Esophagus muscularis mucosa (tissue), 4 donors: ENCODE data around the gene C22orf23.

Source experiments
- EP300 ChIP-seq: sonication (generic); formaldehyde crosslinking; IDR thresholded peaks from one replicate; pipeline ENCODE4 v1.6.1; 2017; ENCODE audit warnings: antibody characterized with exemption
- POLR2A ChIP-seq: fragments of 450-650 bp; IDR thresholded peaks from one replicate; pipeline ENCODE4 v1.6.1; 2017; ENCODE audit warnings: antibody characterized with exemption, moderate library complexity, mild to moderate bottlenecking, low read depth
- TF ChIP-seq, protein P1 (sequence below), 3 experiments: fragments of 200-600 bp in 2 of 3; fragments of 450-650 bp in 1 of 3; sonication (generic) in 2 of 3; IDR thresholded peaks; one replicate each; pipeline ENCODE4 v1.5.1; 2017 to 2019; ENCODE audit warnings: antibody characterized with exemption in 3 of 3, mild to moderate bottlenecking in 2 of 3, moderate library complexity in 1 of 3

DNA sequence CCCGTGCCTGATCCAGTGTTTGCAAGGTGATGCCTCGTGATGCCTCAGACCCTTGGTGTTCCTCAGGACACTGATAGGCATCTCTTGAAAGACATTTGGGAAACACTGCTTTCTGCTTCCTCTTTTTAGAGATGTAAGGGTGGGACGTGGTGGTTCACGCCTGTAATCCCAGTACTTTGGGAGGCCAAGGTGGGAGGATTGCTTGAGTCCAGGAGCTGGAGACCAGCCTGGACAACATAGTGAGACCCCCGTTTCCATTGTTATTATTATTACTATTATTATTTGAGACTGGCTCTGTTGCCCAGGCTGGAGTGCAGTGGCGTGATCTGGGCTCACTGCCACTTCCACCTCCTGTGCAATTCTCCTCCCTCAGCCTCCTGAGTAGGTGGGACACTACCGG lies 37.5 kb upstream of the C22orf23 start:
- TF ChIP-seq, protein P1, sequence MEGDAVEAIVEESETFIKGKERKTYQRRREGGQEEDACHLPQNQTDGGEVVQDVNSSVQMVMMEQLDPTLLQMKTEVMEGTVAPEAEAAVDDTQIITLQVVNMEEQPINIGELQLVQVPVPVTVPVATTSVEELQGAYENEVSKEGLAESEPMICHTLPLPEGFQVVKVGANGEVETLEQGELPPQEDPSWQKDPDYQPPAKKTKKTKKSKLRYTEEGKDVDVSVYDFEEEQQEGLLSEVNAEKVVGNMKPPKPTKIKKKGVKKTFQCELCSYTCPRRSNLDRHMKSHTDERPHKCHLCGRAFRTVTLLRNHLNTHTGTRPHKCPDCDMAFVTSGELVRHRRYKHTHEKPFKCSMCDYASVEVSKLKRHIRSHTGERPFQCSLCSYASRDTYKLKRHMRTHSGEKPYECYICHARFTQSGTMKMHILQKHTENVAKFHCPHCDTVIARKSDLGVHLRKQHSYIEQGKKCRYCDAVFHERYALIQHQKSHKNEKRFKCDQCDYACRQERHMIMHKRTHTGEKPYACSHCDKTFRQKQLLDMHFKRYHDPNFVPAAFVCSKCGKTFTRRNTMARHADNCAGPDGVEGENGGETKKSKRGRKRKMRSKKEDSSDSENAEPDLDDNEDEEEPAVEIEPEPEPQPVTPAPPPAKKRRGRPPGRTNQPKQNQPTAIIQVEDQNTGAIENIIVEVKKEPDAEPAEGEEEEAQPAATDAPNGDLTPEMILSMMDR (IDR thresholded peaks at IDR 0.05) = no peak
- TF ChIP-seq POLR2A (no peak), EP300 (no peak)
